GM12878 (cell line): ENCODE measurements around the gene DUSP22. TPM values are rescaled to one million over a fixed set of nuclear protein-coding genes. Genes with fewer than 3 reads are reported as not detected.

ENCODE experiments used
- POLR2AphosphoS5 ChIP-seq: IDR thresholded peaks from 2 replicates; pipeline ENCODE4 v1.6.1; 2011; ENCODE audit warnings: mild to moderate bottlenecking, low read length, inconsistent platforms
- POU2F2 ChIP-seq: IDR thresholded peaks from 3 replicates; pipeline ENCODE4 v1.6.1; 2011; ENCODE audit warnings: low read depth, mild to moderate bottlenecking, low read length, borderline replicate concordance
- PRDM15 ChIP-seq: fragments of 450-650 bp; formaldehyde crosslinking; IDR thresholded peaks from 2 replicates; pipeline ENCODE4 v1.4.0; 2020; ENCODE audit warnings: mild to moderate bottlenecking, moderate library complexity
- polyA plus RNA-seq, 11 experiments: library from polyadenylated mRNA; depleted of rRNA in 4 of 11; unstranded in 6 of 11; stranded (reverse) in 5 of 11; fragments of >200 nt; fragmentation: Nextera tagmentation in 4 of 11; fragmentation: Illumina TruSeq in 1 of 11; extraction: Ambion mirVana in 4 of 11; extraction: Trizol in 1 of 11; gene quantifications; 1 replicate in 1 of 11; 2 replicates in 10 of 11; pipeline versions ENCODE4 v1.2.1 to v1.2.3, GENCODE V29; 2011 to 2016; ENCODE audit warnings: inconsistent platforms in 2 of 11, missing spikeins in 2 of 11, low read depth in 1 of 11
- total RNA-seq, 4 experiments: library from RNA; depleted of rRNA in 3 of 4; stranded (reverse); fragments of >200 nt in 3 of 4; fragmentation: Illumina TruSeq in 1 of 4; extraction: Trizol in 1 of 4; gene quantifications; 2 replicates each; pipeline versions ENCODE4 v1.2.1 to v1.2.3, GENCODE V29; 2013 to 2021
- TF ChIP-seq, protein P1 (sequence below): fragments of 150-350 bp; IDR thresholded peaks from 2 replicates; pipeline ENCODE4 v1.6.1; 2014; ENCODE audit warnings: mild to moderate bottlenecking, low read depth, low read length
- TF ChIP-seq, protein P2 (sequence below): fragments of 450-650 bp; formaldehyde crosslinking; IDR thresholded peaks from 2 replicates; pipeline ENCODE4 v1.4.0; 2022; ENCODE audit warnings: mild to moderate bottlenecking, moderate library complexity

Gene DUSP22
- total and polyA plus RNA-seq, 10 of the 15 experiments (the other 5 are each of a cell fraction or from before 2014, with no cell fraction given) = 78.9 to 156 (median 107) TPM

- 0 out of 2 replicates have a peak, but pooled peaks have one; percentile 23 for TF ChIP-seq PRDM15 (CRISPR knock-in tag)
- TF ChIP-seq, protein P1, sequence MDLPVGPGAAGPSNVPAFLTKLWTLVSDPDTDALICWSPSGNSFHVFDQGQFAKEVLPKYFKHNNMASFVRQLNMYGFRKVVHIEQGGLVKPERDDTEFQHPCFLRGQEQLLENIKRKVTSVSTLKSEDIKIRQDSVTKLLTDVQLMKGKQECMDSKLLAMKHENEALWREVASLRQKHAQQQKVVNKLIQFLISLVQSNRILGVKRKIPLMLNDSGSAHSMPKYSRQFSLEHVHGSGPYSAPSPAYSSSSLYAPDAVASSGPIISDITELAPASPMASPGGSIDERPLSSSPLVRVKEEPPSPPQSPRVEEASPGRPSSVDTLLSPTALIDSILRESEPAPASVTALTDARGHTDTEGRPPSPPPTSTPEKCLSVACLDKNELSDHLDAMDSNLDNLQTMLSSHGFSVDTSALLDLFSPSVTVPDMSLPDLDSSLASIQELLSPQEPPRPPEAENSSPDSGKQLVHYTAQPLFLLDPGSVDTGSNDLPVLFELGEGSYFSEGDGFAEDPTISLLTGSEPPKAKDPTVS = no peak
- TF ChIP-seq POU2F2 = 0 out of 3 replicates have a peak, but pooled peaks have one; percentile 4
- peak; percentile 2 for TF ChIP-seq POLR2AphosphoS5
- TF ChIP-seq, protein P2, sequence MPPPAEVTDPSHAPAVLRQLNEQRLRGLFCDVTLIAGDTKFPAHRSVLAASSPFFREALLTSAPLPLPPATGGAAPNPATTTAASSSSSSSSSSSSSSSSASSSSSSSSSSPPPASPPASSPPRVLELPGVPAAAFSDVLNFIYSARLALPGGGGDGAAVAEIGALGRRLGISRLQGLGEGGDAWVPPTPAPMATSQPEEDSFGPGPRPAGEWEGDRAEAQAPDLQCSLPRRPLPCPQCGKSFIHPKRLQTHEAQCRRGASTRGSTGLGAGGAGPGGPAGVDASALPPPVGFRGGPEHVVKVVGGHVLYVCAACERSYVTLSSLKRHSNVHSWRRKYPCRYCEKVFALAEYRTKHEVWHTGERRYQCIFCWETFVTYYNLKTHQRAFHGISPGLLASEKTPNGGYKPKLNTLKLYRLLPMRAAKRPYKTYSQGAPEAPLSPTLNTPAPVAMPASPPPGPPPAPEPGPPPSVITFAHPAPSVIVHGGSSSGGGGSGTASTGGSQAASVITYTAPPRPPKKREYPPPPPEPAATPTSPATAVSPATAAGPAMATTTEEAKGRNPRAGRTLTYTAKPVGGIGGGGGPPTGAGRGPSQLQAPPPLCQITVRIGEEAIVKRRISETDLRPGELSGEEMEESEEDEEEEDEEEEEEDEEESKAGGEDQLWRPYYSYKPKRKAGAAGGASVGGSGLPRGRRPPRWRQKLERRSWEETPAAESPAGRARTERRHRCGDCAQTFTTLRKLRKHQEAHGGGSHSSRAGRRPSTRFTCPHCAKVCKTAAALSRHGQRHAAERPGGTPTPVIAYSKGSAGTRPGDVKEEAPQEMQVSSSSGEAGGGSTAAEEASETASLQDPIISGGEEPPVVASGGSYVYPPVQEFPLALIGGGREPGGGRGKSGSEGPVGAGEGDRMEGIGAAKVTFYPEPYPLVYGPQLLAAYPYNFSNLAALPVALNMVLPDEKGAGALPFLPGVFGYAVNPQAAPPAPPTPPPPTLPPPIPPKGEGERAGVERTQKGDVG = peak; percentile 10; the same call in 1 of the 2 replicates
Observed at GRCh38 chr6:396126-396520, 103.8 kb downstream of the DUSP22 start (continued).
